HTERT RPE-1 (cell line): ENCODE measurements around the gene NOLC1.

Source experiments
- in situ Hi-C: fragments of 300-500 bp; cut with MboI; formaldehyde crosslinking; loops from 4 replicates; pipeline ENCODE4 v1.14.3; 2020; ENCODE audit warnings: low sequenced_read_pairs

Gene NOLC1

GRCh38 chr10:102200751-102201640, 48.8 kb downstream of the NOLC1 start:
- in situ Hi-C loops = no loop called here

DNA sequence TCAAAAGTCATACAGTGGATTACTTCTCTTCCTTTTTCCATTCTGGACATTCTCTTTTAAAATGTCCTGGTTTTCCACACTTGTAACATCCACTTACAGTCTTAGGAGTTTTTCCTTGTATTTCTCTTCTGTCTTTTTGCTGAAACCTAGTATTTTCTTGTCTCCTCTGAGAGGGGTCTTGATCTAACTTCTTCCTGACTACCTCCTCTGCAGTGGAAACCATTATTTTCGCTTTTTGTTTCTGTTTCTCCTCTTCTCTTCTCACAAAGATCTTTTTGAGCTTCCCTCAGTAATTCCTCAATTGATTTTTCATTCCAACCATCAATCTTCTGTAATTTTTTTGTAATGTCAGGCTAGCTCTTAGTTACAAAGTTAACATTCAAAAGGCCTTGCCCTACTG, 50.2 kb downstream of the NOLC1 start:
- in situ Hi-C loops = no loop called here

- in situ Hi-C loops = no loop called here
These were observed 56.3 kb downstream of the NOLC1 start for GRCh38 chr10:102208311-102209035.

DNA sequence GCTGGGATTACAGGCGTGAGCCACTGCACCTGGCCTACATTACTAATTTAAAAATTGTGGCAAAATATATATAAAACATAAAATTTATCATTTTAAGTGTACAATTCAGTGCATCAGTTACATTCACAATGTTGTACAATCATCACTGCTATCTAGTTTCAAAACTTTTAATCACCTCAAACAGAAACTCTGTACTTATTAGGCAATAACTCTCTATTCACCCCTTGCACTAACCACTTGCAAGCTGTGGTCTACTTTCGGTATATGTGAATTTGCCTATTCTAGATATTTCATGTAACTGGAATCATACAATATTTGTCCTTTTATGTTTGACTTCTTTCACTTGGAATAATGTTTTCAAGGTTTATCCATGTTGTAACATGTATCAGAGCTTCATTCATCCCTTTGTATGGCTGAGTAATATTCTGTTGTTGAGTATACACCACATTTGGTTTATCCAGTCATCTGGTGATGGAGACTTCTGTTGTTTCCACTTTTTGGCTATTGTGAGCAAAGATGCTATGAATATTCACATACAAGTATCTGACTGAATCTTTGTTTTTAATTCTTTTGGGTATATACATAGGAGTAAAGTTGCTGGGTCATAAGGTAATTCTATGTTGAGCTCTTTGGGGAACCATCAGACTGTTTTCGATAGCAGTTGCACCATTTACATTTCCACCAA, 59.6 kb downstream of the NOLC1 start:
- in situ Hi-C loops = no loop called here
